ENCODE results near the gene INPP5J.
"Not testable (repeated sequence)": the region's sequence is repeated elsewhere in the genome, so short reads cannot be mapped to it uniquely, and the experiment has no call there.

The INPP5J gene

GRCh38 chr22:31153357-31153756, 30.6 kb downstream of the INPP5J start:
- no peak for DNase-seq

- no peak for DNase-seq
Measured at GRCh38 chr22:31154975-31155374, 32.2 kb downstream of the INPP5J start.

- DNase-seq, result no peak
Measured at GRCh38 chr22:31155422-31155821, 32.7 kb downstream of the INPP5J start.

- no peak for DNase-seq
Measured at GRCh38 chr22:31160328-31160978, 37.7 kb downstream of the INPP5J start.

- no peak for DNase-seq
Measured at GRCh38 chr22:31161386-31161785, 38.6 kb downstream of the INPP5J start.

- DNase-seq, result no peak
Measured at GRCh38 chr22:31162015-31162765, 39.4 kb downstream of the INPP5J start.

GRCh38 chr22:31170971-31171370, 48.2 kb downstream of the INPP5J start:
- DNase-seq, result no peak

- not testable (repeated sequence) for DNase-seq
Measured at GRCh38 chr22:31171734-31172133, 49.0 kb downstream of the INPP5J start.

- DNase-seq, result no peak
Measured at GRCh38 chr22:31173386-31174145, 50.8 kb downstream of the INPP5J start.

- DNase-seq, result no peak
Measured at GRCh38 chr22:31176923-31177322, 54.2 kb downstream of the INPP5J start.

- DNase-seq, result no peak
Measured at GRCh38 chr22:31177420-31178162, 54.8 kb downstream of the INPP5J start.

- no peak for DNase-seq
Measured at GRCh38 chr22:31178859-31179258, 56.1 kb downstream of the INPP5J start.

GRCh38 chr22:31179345-31179744, 56.6 kb downstream of the INPP5J start:
- DNase-seq, result peak; percentile 55

GRCh38 chr22:31184015-31184414, 61.2 kb downstream of the INPP5J start:
- no peak for DNase-seq
